Thymus (tissue), 11 donors: ENCODE data around the gene TUSC2. TPM values are rescaled to one million over a fixed set of nuclear protein-coding genes. Genes with fewer than 3 reads are reported as not detected.

Experiments
- DNase-seq, 9 donors: peaks; one replicate each; pipeline ENCODE4 v3.0.0-alpha.2; 2013; ENCODE audit warnings: low spot score in 9 of 9, low read depth in 6 of 9, missing footprints in 1 of 9
- H3K27ac ChIP-seq, 2 donors: one replicate each; pipeline ENCODE4 v1.5.1; 2013; ENCODE audit warnings: control low read depth in 1 of 2, low read depth in 1 of 2, low read length in 1 of 2, mild to moderate bottlenecking in 1 of 2, moderate library complexity in 1 of 2
- H3K27me3 ChIP-seq, 2 donors: one replicate each; pipeline ENCODE4 v1.5.1; 2013; ENCODE audit warnings: low read length in 1 of 2; ENCODE audit not compliant: control insufficient read depth in 2 of 2, insufficient read depth in 1 of 2
- H3K36me3 ChIP-seq, 2 donors: one replicate each; pipeline ENCODE4 v1.5.1; 2013; ENCODE audit warnings: low read length in 1 of 2, mild to moderate bottlenecking in 1 of 2, moderate library complexity in 1 of 2; ENCODE audit not compliant: control insufficient read depth in 2 of 2, insufficient read depth in 2 of 2
- H3K4me1 ChIP-seq, 2 donors: one replicate each; pipeline ENCODE4 v1.5.1; 2013; ENCODE audit warnings: low read length in 2 of 2; ENCODE audit not compliant: control insufficient read depth in 2 of 2, insufficient read depth in 2 of 2
- H3K4me3 ChIP-seq, 2 donors: one replicate each; pipeline ENCODE4 v1.5.1; 2013; ENCODE audit warnings: low read length in 2 of 2, control low read depth in 1 of 2, mild to moderate bottlenecking in 1 of 2
- H3K9me3 ChIP-seq, 2 donors: one replicate each; pipeline ENCODE4 v1.5.1; 2013; ENCODE audit warnings: low read length in 1 of 2, mild to moderate bottlenecking in 1 of 2; ENCODE audit not compliant: control insufficient read depth in 2 of 2, insufficient read depth in 1 of 2
- WGBS: extraction: QIAGEN DNeasy Blood & Tissue Kit; methylation state at CpG from one replicate; pipeline ENCODE4 v1.1.7; 2013; 5-methylcytosine and 5-hydroxymethylcytosine counted together
- polyA plus RNA-seq: library from polyadenylated mRNA; stranded (reverse); fragments of 200-250 nt; gene quantifications from one replicate; pipeline ENCODE4 v1.2.3, GENCODE V29; 2013
- total RNA-seq: library from RNA; stranded (reverse); fragments of 120-200 nt; gene quantifications from one replicate; pipeline ENCODE4 v1.2.4, GENCODE V29; 2013
- donor health status: healthy.

Gene TUSC2
- total and polyA plus RNA-seq, 2 donors: 23.6 to 27.5 TPM

GRCh38 chr3:50370594-50370993 lies 42.6 kb upstream of the TUSC2 start:
- Histone ChIP-seq H3K4me3 (no peak overlapping the region), H3K36me3 (no peaks in the 10 kb centered on the region), H3K27ac (no peak overlapping the region), H3K27me3 (peaks cover 0 to 4% of the 10 kb centered on the region in 2 donors), H3K9me3 (no peaks in the 10 kb centered on the region), H3K4me1 (peaks cover 7 to 26% of the 10 kb centered on the region in 2 donors)
- WGBS: 85% methylated on average over 14 of the region's 14 CpGs
- no peak for DNase-seq

- Histone ChIP-seq H3K4me1 (peaks cover 13 to 35% of the 10 kb centered on the region in 2 donors), H3K27ac (no peak overlapping the region), H3K27me3 (peaks cover 0 to 4% of the 10 kb centered on the region in 2 donors), H3K9me3 (no peaks in the 10 kb centered on the region), H3K4me3 (no peak overlapping the region), H3K36me3 (no peaks in the 10 kb centered on the region)
- no peak for DNase-seq
- 93% methylated on average over 9 of the region's 9 CpGs for WGBS
These were observed 41.1 kb upstream of the TUSC2 start for GRCh38 chr3:50369012-50369670.

- Histone ChIP-seq H3K4me1 (peaks cover 11 to 18% of the 10 kb centered on the region in 2 donors), H3K27ac (peak overlapping the region in 1 of 2 donors; percentile 95), H3K9me3 (no peaks in the 10 kb centered on the region), H3K4me3 (peak overlapping the region; percentile 51 to 62), H3K27me3 (peaks cover 0 to 4% of the 10 kb centered on the region in 2 donors), H3K36me3 (no peaks in the 10 kb centered on the region)
- DNase-seq: no peak
- 78% methylated on average over 5 of the region's 5 CpGs for WGBS
These were observed 37.8 kb upstream of the TUSC2 start for GRCh38 chr3:50365842-50366220.

GRCh38 chr3:50365080-50365841 lies 37.2 kb upstream of the TUSC2 start:
- H3K36me3 ChIP-seq: no peaks in the 10 kb centered on the region
- WGBS: 4% methylated on average over 53 of the region's 53 CpGs
- DNase-seq: peak; percentile 80 to 96 (median 89)
- H3K4me1 ChIP-seq: peaks cover 11 to 18% of the 10 kb centered on the region in 2 donors
- peaks cover 0 to 4% of the 10 kb centered on the region in 2 donors for H3K27me3 ChIP-seq
- no peaks in the 10 kb centered on the region for H3K9me3 ChIP-seq
- H3K4me3 ChIP-seq: peak overlapping the region; percentile 51 to 62
- H3K27ac ChIP-seq: peak overlapping the region; percentile 92 to 95

GRCh38 chr3:50364573-50365079 lies 36.6 kb upstream of the TUSC2 start:
- peak overlapping the region; percentile 51 to 62 for H3K4me3 ChIP-seq
- peaks cover 11 to 24% of the 10 kb centered on the region in 2 donors for H3K4me1 ChIP-seq
- H3K9me3 ChIP-seq: no peaks in the 10 kb centered on the region
- no peak for DNase-seq
- WGBS: 22% methylated on average over 48 of the region's 48 CpGs
- no peak overlapping the region for H3K27ac ChIP-seq
- H3K27me3 ChIP-seq: peaks cover 0 to 4% of the 10 kb centered on the region in 2 donors
- H3K36me3 ChIP-seq: no peaks in the 10 kb centered on the region

- Histone ChIP-seq H3K27ac (no peak overlapping the region), H3K36me3 (peaks cover 29 to 31% of the 10 kb centered on the region in 2 donors), H3K4me1 (peaks cover 27 to 44% of the 10 kb centered on the region in 2 donors), H3K27me3 (peaks cover 0 to 4% of the 10 kb centered on the region in 2 donors), H3K9me3 (no peaks in the 10 kb centered on the region), H3K4me3 (peak overlapping the region in 1 of 2 donors; percentile 83)
- 37% methylated on average over 8 of the region's 8 CpGs for WGBS
- no peak for DNase-seq
These were observed 31.7 kb upstream of the TUSC2 start for GRCh38 chr3:50359760-50360110.

- peak; percentile 92 to 99 (median 98) for DNase-seq
- Histone ChIP-seq H3K4me3 (peak within 1 kb of the TSS; percentile 74 to 83), H3K27ac (peak within 1 kb of the TSS; percentile 64 to 67), H3K4me1 (peaks cover 23 to 39% of the 10 kb centered on the region in 2 donors), H3K9me3 (no peaks in the 10 kb centered on the region), H3K27me3 (no peaks in the 10 kb centered on the region), H3K36me3 (peaks cover 35 to 37% of the 10 kb centered on the region in 2 donors)
- 4% methylated on average over 64 of the region's 64 CpGs for WGBS
These were observed 31.1 kb upstream of the TUSC2 start, which contains the start of gene TMEM115 for GRCh38 chr3:50358911-50359759. Gene TMEM115 (minus strand): TSS chr3:50359521. CDS start chr3:50359063, 458 bp downstream.

GRCh38 chr3:50358355-50358910 lies 30.4 kb upstream of the TUSC2 start:
- peaks cover 23 to 39% of the 10 kb centered on the region in 2 donors for H3K4me1 ChIP-seq

More at GRCh38 chr3:50358355-50358910, 30.4 kb upstream of the TUSC2 start:
- Histone ChIP-seq H3K27ac (peak overlapping the region in 1 of 2 donors; percentile 2), H3K36me3 (peaks cover 42 to 44% of the 10 kb centered on the region in 2 donors), H3K27me3 (no peaks in the 10 kb centered on the region), H3K9me3 (no peaks in the 10 kb centered on the region), H3K4me3 (peak overlapping the region; percentile 74 to 83)
- no peak for DNase-seq
- WGBS: 78% methylated on average over 24 of the region's 24 CpGs
